HG02938 (cell line): Measurements from ENCODE around the gene ANKS1A.

Experiments
- ATAC-seq: cut with Tn5 transposase; IDR thresholded peaks from one replicate; pipeline ENCODE4 v1.9.1; 2021; ENCODE audit warnings: mild to moderate bottlenecking, moderate library complexity; ENCODE audit not compliant: unreplicated experiment

The ANKS1A gene

DNA sequence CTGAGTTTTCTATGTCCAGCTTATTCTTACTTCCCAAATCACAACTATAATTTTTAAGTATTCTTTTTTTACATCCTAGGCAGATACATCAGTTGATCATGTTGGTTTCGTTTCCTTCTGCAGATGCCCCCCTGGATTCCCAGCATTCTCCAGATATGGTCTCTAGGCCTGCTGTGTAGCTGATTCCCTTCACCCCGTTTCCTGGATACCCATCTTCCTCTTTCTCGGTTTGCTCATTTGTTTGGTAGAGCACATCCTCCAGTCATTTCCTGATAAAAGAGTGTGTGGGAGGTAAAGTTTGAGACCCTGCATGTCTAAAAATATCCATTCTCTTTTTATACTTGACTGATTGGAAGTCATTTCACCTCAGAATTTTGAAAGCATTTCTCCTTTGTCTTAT lies 66.4 kb downstream of the ANKS1A start:
- no peak for ATAC-seq

DNA sequence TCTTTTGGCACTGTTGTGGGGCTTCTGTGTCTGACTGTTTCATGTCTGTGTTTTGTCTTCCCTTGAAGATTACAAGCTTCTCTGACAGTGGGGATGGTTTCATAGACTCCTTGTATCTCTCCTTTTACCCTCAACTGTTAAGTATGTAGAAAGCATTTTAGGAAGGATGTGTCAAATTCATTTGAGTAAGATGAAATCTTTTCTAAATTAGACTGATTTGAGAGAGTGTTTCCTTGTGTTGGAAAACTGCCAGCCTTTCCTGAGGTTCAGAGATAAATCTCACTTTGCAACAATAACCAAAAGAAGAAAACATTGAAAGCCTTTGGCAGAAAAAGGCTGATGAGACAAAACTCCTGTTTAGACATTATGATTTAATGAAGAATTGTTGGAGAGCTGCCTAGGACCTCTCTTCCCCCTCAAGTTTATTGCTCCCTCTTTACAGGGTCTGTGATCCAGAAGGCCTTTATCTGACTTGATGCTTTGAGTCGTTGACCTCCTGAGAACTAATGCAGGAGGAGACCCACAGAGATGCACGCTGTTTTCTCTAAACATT lies 68.3 kb downstream of the ANKS1A start:
- ATAC-seq, result no peak

DNA sequence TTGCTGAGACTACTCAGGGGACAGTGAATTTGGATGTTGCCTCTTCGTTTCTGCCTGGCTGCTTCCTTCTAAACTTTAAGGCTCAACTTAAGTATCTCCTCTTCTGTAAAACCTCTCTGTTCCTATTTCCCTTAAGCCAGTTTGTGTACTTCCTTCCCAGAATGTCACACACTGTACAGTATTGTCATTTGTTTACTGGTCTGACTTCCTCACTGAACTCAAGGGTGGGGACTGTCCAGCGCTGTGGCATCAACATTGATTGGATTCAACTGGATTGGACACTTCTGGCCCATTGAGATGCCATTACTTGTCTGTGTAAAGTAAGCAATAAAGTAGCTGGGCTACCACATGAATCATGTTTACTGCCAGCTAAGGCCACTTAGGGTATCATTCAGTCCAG lies 69.7 kb downstream of the ANKS1A start:
- ATAC-seq, result no peak

DNA sequence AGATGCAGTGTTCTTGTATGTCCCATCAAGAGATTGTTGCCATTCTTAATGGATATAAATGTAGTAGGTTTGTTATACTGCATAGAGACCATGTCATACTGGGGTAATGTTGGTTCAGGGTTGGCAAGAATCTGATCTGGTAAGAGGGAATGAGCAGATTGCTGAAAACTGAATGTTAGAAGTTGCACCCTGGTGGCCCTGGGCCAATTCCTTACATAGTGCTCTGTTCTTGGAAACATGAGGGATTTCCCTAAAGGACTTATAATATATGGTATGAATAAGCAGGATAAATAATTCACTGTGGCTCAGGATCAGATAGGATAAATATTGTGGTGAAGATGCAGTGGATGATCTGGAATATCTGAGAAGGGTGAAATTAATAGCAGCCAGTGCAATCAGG lies 70.2 kb downstream of the ANKS1A start:
- no peak for ATAC-seq

DNA sequence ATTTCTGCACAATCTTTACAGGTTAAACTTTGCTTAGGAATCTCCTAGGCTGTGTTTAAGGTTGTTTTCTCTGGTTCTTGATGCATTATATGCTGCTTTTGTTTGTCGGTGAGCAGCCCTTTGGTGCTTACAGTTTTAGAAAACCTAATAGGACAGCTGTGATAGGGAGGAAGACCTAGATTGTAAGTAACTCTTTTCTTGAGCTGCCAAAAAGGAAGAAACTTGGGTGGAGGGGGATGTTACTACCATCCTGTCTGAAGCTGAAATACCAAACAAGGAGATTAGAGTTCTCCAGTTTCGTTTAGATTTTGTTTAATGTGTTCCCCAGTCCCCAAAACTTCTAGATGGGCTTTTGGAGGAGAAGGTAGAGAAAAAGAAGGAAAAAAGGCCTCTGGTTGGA lies 72.0 kb downstream of the ANKS1A start:
- no peak for ATAC-seq

DNA sequence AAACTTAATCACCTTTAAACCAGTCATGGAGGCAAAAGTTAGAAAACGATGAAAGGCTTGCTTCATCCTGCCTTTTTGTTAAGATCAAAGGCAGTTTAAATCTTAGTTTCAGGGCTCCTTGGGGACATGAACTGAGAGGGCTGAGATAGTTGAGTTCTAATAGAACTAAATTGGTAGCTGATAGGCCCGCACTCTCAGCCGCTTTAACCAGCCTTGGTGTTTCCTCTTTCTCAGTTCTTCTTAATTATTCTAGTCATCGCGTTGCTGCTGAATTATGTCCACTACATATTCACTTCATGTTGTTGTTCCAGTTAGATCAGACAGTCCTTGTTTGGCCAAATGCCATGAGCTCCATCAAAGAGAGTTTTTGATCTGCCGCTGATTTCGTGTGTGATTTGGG lies 72.5 kb downstream of the ANKS1A start:
- ATAC-seq, result no peak

DNA sequence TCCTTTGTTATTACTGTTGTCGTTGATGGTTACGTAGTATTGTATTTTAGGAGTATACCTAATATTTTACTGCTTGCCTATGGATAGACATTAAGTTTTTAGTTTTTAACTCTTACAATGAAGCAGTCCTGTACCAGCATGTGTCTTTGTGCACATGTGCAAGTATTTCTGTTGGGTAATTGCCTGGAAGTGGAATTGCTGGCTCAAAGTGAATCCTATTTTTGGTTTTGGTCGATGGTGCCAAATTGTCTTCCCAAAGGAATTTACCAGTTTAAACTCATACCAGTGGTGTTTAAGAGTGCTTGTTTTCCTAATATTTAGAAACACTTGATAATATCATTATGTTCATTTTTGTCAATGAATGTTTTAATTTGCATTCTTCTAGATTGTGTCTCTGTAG lies 75.5 kb downstream of the ANKS1A start:
- ATAC-seq, result no peak

DNA sequence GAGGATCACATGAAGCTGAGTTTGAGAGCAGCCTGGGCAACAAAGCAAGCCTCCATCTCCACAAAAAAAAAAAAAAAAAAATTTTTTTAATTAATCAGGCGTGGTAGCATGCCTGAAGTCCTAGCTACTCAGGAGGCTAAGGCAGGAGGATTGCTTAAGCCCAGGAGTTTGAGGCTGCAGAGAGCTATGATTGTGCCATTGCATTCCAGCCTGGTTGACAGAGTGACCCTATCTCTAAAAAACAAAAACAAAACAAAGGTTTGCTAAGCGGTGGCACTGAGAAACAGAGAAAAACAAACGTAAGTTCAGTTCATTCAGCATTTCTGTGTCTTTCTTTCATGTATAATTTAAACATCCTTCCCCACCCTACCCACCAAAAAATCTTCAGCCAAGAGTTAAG lies 78.4 kb downstream of the ANKS1A start:
- ATAC-seq, result no peak

DNA sequence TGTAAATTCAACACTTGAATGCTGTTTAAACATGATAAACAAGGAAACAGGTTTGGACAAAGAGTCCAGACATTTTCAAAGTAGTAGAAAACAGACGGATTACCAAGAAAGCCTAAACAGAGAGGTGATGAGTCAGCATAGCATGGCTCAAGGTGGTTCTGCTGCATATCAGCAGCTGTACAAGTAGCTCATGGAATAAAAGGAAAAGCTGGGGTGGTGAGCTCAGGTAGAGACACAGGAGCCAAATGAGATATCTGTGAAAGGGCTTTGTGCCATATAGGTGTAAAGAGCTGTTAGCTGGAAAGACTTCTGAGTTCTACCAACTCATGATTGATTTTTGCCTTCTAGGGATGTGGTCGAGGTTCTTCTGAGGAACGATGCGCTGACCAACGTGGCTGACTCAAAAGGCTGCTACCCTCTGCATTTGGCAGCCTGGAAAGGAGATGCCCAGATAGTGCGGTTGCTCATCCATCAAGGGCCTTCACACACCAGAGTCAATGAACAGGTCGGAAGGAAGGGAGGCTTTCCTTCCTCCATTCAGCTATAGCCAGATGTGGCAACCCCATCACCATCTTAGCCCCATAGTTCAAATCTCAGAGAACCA lies 80.7 kb downstream of the ANKS1A start:
- ATAC-seq, result no peak

DNA sequence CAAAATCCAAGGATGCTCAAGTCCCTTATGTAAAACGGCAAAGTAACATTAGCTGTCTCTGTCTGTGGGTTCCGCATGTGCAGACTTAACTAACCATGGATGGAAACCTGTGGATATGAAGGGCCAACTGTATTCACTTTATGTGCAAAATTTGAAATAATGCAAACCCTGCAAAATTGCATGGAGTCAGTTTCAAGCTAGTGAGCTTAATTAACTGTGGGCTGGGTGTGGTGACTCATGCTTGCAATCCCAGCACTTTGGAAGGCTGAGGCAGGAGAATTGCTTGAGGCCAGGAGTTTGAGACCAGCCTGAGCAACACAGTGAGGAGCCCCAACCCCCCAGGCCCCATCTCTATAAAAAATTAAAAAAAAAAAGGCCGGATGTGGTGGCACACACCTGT lies 81.4 kb downstream of the ANKS1A start:
- ATAC-seq, result no peak

DNA sequence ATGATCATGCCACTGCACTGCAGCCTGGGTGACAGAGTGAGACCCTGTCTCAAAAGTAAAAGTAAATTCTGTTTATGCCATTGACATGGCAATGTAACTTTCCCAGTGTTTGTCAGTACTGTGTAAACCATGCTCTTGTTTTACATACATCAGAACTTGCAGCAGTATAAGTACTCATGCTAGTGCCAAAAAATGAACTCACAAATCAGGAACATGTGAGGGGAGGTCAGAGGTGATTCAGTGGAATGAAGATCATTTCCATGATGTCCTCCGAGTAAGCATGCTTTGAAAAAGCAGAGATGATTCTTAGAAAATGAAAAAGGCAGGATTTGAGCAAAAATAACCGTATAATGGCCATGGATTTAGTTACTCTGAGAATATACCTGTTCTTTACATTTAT lies 81.9 kb downstream of the ANKS1A start:
- no peak for ATAC-seq

DNA sequence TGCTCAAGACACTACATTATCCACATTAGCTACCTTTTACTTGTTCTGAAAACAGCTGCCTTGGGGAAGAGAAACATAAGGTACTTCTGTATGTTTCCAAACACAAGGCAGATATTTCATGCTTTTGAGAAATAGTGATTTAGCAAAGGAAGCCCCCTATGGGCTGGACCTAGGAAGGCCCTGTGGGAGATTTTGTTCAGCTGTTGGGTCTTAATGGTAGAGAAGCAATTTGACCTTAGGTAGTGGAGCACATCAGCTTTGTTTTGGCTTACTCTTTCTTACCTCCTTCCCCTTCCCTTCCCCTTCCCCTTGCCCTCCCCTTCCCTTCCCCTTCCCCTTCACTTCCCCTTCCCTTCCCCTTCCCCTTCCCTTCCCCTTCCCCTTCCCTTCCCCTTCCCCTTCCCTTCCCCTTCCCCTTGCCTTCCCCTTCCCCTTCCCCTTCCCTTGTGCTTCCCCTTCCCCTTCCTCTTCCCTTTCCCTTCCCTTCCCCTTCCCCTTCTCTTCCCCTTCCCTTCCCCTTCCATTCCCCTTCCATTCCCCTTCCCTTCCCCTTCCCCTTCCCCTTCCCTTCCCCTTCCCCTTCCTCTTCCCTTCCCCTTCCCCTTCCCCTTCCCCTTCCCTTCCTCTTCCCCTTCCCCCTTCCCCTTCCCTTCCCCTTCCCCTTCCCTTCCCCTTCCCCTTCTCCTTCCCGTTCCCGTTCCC lies 84.6 kb downstream of the ANKS1A start:
- no peak for ATAC-seq

DNA sequence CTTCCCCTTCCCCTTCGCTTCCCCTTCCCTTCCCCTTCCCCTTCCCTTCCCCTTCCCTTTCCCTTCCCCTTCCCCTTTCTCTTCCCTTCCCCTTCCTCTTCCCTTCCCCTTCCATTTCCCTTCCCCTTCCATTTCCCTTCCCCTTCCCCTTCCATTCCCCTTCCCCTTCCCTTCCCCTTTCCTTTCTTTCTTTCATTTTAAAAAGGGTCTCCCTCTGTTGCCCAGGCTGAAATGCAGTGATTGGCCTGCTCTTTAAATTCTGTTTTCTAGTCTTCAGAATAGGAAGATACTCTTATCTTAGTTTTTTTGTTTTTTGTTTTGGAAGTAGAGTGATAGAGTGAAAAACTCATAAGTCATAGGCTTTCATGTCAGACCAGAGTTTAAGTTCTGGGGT lies 85.2 kb downstream of the ANKS1A start:
- no peak for ATAC-seq

DNA sequence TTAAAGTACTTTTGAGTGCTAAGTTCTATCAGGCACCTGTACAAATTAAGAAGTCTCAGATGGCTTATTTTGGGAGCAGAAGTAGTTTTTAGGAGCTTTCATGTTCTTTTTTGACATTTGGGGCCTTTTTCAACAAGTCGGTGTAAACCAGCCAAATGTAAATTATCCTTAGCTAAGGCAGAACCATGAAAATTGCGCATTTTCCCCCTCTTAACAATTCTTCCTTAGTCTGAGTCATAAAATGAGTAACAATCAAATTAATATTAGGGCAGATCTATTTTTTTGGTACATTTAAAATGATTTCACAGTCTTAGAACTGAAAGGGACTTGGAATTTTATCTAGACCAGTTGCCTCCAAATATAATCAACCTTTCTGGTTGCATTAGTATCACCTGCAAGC lies 87.2 kb downstream of the ANKS1A start:
- ATAC-seq, result no peak

DNA sequence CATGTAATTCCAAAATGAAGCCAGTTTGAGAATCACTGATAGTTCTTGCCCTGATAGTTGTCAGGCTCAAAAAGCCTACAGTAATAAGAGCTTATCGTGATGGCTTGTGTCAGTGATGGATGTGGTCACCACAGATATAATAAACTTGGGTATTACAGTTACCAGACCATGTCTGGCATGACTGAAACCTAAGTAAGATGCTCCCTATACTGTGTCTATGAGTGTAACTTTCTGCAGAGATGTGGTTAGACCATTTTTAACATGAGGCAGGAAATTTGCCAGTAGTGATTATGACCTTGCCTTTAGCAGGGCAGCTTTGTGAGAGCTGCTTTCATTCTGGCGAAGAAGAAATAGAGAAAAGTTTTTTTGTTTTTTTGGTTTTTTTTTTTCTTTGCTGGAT lies 90.2 kb downstream of the ANKS1A start:
- ATAC-seq, result no peak

DNA sequence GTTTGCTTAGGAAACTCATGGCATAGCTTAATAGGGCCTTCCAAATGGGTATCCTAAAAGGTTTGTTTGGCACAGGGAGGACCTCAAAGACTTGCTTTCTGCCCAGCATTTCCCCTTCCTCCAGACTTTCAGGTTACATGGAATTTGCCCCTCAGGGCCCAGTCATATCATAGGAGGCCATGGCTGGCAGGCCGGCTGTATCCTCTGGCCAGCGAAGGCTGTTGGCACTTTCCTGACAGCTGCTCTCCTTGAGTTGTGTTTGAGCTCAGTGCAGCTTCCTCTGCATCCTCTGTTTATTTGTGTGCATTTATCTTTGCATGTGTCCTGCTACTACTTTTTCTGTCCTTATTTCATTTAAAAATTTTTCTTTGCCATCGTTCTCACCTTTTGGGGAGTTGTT lies 90.9 kb downstream of the ANKS1A start:
- ATAC-seq, result no peak

DNA sequence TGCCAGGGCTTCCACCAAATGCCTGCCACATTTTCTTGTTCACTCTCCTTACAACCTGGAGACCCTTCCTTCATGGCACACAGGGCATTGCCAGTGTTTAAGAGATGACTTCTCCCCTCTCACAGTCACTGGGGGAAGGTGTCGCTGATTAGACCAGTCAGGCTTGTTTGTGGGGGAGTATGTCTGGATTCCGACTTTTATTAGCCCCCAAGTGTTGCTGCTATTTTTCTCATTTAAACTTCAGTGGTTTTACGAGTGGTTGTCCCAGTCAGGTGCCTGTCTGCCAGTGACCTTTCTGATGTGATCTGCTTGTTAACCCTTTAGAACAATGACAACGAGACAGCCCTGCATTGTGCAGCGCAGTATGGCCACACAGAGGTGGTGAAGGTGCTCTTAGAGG lies 92.3 kb downstream of the ANKS1A start:
- ATAC-seq, result no peak

DNA sequence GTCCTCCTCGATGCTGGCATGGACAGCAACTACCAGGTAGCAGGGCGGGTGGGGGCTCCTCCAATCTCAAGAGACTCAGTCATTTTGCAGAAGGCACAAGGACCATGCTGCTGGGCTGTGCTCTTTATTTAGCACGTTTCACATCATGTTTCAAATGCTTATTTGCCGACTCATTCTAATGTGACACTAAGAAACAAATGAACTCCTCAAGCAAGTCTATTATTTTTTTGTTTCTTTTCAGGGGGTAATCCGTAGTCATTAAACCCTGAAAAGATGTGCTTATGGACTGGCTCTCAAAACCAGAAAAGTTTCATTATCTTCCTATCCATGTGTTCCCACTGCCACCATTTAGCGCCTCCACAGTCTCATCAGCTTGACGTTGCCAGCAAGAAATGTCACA lies 92.9 kb downstream of the ANKS1A start:
- no peak for ATAC-seq

DNA sequence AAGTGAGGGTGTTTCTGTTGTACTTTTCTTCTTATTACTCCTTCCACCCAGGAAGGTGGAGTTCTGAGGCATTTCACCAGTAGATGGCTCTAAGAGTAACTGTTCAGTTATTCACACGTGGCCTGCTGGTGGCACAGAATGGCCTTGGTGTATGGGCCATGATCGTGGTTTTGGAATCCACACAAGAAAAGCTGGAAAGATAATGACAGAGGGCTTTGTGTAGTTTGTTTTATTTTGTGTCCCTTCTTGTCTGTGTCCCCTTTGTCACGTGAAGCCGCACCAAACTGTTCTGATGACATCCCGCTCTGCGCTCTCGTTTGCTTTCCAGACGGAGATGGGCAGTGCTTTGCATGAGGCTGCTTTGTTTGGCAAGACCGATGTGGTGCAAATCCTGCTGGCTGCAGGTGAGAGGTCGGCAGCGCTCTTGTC lies 93.4 kb downstream of the ANKS1A start:
- ATAC-seq, result no peak

DNA sequence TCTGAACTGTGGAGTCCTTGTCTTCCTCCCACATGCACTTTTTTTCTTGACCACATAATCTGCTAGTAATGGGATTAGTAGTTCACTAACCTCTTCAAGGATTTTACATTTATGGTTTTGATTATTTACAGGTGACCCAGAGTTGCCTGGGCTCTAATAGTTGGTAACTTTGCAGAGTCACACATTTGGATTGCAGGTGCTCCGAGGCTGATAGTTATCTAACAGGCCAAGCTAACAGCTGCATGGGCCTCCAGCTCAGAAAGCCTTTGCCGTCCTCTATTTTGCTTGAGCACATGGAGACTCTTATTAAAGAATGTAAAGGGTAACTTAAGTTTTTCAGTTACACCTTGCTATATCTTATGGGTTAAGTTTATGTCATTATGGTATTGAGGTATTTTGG lies 95.4 kb downstream of the ANKS1A start:
- no peak for ATAC-seq

DNA sequence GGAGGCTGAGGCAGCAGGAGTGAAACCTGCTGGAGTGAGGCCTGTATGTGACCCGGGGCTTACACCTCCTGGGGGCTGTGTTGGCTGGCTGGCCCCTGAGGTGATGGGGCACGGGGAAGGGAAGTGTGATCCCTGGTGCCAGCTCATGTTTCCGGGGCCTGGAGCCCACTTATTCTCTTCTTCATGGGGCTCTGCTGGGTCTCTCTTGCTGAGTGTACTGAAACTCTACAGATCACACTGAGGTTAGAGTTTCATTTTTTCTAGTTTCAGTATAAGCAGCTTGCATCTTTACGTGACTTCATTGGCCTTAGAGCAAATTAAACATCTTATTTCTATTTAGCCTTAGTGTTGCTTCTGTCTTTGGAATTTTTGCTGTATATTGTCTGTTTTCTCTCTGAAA lies 96.2 kb downstream of the ANKS1A start:
- no peak for ATAC-seq

DNA sequence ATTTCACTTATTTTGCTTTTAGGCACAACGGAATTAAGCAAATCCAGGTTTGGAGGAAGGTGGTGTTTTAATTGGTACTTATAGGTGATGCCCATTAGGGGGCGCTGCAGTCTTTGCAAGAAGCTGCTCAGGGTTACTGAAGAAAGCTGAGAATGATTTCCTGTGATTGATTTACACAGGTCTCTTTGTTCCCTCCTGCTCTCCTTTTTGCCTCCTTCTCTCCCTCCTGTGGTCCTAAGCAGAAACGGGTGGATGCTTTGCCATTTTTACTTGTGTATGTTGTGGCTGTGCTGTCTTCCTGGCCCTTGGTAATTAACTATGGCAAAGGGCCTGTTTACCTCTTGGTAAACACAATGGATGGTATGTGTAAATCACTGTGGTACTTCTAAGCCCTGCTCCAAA lies 97.8 kb downstream of the ANKS1A start:
- no peak for ATAC-seq

DNA sequence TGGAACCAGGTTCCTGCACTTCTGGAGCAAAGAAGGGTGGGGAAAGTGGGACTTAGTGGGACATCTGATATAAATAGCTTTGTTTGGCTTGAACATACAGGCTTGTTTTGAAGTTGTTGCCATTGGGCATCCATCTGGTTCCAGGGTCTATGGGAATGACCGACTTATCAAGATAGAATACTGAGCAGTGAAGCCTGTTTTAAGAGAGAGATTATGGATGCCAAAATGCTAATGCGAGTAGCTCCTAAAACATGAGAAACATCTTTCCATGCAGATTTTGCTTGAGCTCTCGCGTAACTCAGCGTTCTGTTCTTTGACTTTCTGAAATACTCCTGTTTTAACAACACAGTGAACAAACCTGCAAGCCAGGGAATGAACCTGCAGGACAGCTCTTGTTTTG lies 98.5 kb downstream of the ANKS1A start:
- ATAC-seq, result no peak
